Stimulated activated CD4-positive, alpha-beta T cell treated with anti-CD3 and anti-CD28 coated beads, Interleukin-1b, Interleukin-23, amount 100 ng/mL, for 1 hour (primary cell): ENCODE results near the gene ABCG1.

Experiments used
- DNase-seq, 2 donors: peaks; one replicate each; pipeline ENCODE4 v3.0.0-alpha.2; 2020; ENCODE audit warnings: low read depth in 2 of 2

The ABCG1 gene

GRCh38 chr21:42304556-42305454, 85.9 kb downstream of the ABCG1 start:
- DNase-seq, result no peak

GRCh38 chr21:42305707-42306147, 86.8 kb downstream of the ABCG1 start:
- DNase-seq, result no peak

GRCh38 chr21:42306366-42307035, 87.6 kb downstream of the ABCG1 start:
- no peak for DNase-seq

- no peak for DNase-seq
Observed at GRCh38 chr21:42307106-42307505, 88.2 kb downstream of the ABCG1 start.

- DNase-seq, result no peak
Observed at GRCh38 chr21:42308161-42308913, 89.4 kb downstream of the ABCG1 start.

GRCh38 chr21:42308914-42309752, 90.2 kb downstream of the ABCG1 start:
- DNase-seq, result no peak

GRCh38 chr21:42309753-42310213, 90.8 kb downstream of the ABCG1 start:
- DNase-seq, result peak; percentile 34 to 52

GRCh38 chr21:42310411-42311001, 91.6 kb downstream of the ABCG1 start:
- no peak for DNase-seq

- no peak for DNase-seq
Observed at GRCh38 chr21:42311160-42311559, 92.2 kb downstream of the ABCG1 start.

GRCh38 chr21:42311816-42312625, 93.1 kb downstream of the ABCG1 start:
- no peak for DNase-seq

- DNase-seq, result no peak
Observed at GRCh38 chr21:42312626-42313104, 93.7 kb downstream of the ABCG1 start.

- no peak for DNase-seq
Observed at GRCh38 chr21:42313501-42313969, 94.6 kb downstream of the ABCG1 start.

- DNase-seq, result no peak
Observed at GRCh38 chr21:42314616-42315295, 95.8 kb downstream of the ABCG1 start.

GRCh38 chr21:42315296-42315891, 96.5 kb downstream of the ABCG1 start, which contains the start of gene TFF3:
TSS of gene TFF3 (minus strand) at chr21:42315409. CDS start at chr21:42315374, 35 bp downstream.
- no peak for DNase-seq

- DNase-seq, result no peak
Observed at GRCh38 chr21:42316891-42317290, 98.0 kb downstream of the ABCG1 start.

- DNase-seq, result no peak
Observed at GRCh38 chr21:42317341-42317741, 98.4 kb downstream of the ABCG1 start.

- DNase-seq, result no peak
Observed at GRCh38 chr21:42317826-42318746, 99.1 kb downstream of the ABCG1 start.
